ENCODE measurements around the gene GCHFR.

Gene GCHFR

DNA sequence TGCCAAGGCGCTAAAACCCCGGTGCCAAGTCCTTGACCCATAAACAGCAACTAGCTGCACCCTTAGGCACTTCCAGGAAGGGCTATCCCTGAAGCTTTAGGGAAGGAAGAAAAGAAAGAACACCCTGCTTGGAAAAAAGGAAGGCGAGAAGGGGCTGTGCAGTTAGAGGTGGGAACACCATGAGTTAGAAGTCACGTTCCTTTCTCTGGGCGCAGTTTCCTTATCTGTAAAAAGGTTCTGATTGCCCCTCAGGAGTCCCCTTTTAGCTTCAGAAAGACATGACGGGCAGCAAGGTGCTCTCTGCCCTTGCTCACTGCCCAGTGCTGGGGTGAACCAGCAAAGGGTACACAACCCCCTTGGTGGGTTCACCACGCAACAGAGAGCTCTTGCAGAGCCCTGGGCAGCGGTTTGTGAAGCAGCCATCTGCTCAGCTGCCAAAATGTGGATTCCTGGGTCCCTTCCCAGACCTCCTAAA lies 798 bp downstream of the GCHFR start:
- TF ChIP-seq, protein P1, sequence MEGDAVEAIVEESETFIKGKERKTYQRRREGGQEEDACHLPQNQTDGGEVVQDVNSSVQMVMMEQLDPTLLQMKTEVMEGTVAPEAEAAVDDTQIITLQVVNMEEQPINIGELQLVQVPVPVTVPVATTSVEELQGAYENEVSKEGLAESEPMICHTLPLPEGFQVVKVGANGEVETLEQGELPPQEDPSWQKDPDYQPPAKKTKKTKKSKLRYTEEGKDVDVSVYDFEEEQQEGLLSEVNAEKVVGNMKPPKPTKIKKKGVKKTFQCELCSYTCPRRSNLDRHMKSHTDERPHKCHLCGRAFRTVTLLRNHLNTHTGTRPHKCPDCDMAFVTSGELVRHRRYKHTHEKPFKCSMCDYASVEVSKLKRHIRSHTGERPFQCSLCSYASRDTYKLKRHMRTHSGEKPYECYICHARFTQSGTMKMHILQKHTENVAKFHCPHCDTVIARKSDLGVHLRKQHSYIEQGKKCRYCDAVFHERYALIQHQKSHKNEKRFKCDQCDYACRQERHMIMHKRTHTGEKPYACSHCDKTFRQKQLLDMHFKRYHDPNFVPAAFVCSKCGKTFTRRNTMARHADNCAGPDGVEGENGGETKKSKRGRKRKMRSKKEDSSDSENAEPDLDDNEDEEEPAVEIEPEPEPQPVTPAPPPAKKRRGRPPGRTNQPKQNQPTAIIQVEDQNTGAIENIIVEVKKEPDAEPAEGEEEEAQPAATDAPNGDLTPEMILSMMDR (IDR thresholded peaks at IDR 0.05; ENCODE audit: insufficient read depth, low read length, poor library complexity, severe bottlenecking): no peak
- H3K4me3 ChIP-seq (replicated peaks; ENCODE audit: low read depth, low read length): peak overlapping the region; percentile 69
- H3K27me3 ChIP-seq (replicated peaks; ENCODE audit: control insufficient read depth, insufficient read depth, low read length): no peaks in the 10 kb centered on the region
- no peak for DNase-seq (ENCODE audit: extremely low read depth, insufficient read length)
- peaks cover 7% of the 10 kb centered on the region for H3K36me3 ChIP-seq (ENCODE audit: control insufficient read depth, insufficient read depth, low read length)

DNA sequence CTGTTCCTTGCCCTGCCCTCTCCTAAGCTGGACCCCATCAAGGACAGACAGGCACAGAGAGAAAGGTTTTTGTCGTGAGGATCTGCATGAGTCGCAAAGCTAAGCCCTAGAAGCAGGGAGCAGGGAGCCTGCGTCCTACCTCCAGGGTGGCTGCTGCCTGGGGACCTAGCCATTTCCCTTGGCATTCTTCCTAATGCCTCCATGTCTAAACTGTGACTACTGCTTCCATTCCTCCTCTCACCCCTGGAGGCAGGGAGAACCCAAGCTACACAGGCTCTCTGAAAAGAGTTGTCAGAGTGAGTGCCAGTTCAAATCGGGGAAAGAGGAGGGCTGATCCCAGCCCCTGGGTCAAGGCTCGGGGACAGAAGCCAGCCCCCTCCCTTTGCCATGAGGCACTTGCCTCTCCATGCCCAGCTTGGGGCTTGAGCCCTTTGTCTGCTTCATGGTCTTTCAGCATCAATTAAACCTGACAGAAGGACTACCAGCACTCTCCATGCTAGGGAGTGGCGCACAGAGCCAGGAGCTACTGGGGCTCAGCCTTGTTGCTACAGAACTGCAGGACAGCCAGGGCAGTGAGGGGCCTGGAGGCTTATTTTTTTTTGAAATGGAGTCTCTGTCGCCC lies 2.4 kb downstream of the GCHFR start:
- Histone ChIP-seq H3K27me3 (replicated peaks; ENCODE audit: control insufficient read depth, insufficient read depth, low read length) (no peaks in the 10 kb centered on the region), H3K4me3 (replicated peaks; ENCODE audit: low read depth, low read length) (no peak overlapping the region), H3K36me3 (ENCODE audit: control insufficient read depth, insufficient read depth, low read length) (peaks cover 7% of the 10 kb centered on the region)
- no peak for DNase-seq (ENCODE audit: extremely low read depth, insufficient read length)
- TF ChIP-seq, protein P1 (IDR thresholded peaks at IDR 0.05; ENCODE audit: insufficient read depth, low read length, poor library complexity, severe bottlenecking): no peak

DNA sequence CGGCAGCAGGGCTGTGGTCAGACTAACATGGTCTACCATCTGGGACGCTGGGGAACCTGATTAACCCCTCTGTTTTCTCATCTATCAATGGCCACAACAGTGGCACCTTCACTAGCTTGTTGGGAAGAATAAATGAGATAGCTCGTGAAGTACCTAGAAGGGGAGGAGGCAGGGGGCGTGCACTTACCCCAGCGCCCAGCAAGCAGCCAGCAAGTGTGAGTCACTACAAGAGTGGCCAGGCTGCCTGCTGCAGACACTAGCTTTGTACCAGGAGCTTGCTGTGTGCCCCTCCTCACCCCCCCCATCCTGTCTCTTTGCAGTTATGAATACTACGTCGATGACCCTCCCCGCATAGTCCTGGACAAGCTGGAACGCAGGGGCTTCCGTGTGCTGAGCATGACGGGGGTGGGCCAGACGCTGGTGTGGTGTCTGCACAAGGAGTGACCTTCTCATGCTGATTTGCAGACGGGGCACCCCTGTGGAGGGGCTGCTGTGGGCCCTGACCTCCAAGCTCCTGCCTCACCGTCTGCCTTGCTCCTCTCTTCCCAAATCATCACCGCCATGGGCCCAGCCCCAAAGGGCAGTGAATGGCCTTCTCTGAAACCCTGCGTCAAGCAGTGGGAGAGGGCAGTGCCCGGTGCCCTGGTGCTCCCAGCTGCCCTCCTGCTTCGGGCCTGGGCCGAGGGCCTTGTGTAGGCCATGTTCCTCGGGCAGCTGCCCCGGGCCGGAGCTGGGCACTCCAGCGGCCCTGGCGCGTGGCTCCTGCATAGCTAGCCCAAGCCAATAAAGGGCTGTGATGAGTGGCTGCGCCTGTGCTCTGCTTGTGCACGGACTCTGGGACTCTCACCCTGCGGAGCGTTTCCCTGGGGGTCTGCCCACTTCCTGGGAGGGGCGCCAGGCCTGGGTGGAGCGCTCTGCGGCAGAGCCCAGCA lies 3.3 kb downstream of the GCHFR start:
- no peak overlapping the region for H3K4me3 ChIP-seq (replicated peaks; ENCODE audit: low read depth, low read length)
- TF ChIP-seq, protein P1 (IDR thresholded peaks at IDR 0.05; ENCODE audit: insufficient read depth, low read length, poor library complexity, severe bottlenecking): no peak
- H3K27me3 ChIP-seq (replicated peaks; ENCODE audit: control insufficient read depth, insufficient read depth, low read length): no peaks in the 10 kb centered on the region
- no peak for DNase-seq (ENCODE audit: extremely low read depth, insufficient read length)
- peaks cover 7% of the 10 kb centered on the region for H3K36me3 ChIP-seq (ENCODE audit: control insufficient read depth, insufficient read depth, low read length)

DNA sequence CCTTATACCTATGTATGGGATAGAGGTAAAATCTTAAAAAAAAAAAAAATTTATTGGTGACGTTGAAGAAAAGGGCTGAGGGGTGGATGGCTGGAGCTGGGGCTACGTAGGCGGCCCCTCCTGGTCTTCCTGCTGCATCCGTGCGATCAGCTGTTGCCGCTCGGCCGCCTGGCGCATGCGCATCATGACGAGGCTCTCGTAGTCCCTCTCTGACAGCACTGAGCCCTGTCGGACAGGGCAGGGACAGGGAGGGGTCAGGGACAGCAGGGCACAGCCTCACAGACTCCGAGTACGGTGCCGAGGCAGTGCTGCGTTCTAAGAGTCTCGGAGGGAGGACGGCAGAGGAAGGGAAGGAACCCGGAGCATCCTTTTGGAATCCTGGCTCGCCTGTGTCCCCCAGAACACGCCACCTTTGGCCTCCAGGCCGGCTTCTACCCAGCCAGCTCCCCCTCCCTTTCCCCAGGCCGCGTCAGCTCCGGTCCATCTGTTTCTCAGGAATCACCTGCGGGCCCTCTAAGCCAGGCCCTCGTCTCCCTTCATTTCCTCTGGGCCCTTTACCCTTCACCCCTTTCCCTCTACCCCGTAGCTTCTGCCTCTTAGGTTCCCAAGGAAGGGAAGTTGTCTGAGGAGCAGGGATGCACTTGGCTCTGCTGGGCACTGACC lies 4.1 kb downstream of the GCHFR start:
- Histone ChIP-seq H3K36me3 (ENCODE audit: control insufficient read depth, insufficient read depth, low read length) (peaks cover 9% of the 10 kb centered on the region), H3K4me3 (replicated peaks; ENCODE audit: low read depth, low read length) (no peak overlapping the region), H3K27me3 (replicated peaks; ENCODE audit: control insufficient read depth, insufficient read depth, low read length) (no peaks in the 10 kb centered on the region)
- no peak for DNase-seq (ENCODE audit: extremely low read depth, insufficient read length)
- TF ChIP-seq, protein P1 (IDR thresholded peaks at IDR 0.05; ENCODE audit: insufficient read depth, low read length, poor library complexity, severe bottlenecking): no peak

DNA sequence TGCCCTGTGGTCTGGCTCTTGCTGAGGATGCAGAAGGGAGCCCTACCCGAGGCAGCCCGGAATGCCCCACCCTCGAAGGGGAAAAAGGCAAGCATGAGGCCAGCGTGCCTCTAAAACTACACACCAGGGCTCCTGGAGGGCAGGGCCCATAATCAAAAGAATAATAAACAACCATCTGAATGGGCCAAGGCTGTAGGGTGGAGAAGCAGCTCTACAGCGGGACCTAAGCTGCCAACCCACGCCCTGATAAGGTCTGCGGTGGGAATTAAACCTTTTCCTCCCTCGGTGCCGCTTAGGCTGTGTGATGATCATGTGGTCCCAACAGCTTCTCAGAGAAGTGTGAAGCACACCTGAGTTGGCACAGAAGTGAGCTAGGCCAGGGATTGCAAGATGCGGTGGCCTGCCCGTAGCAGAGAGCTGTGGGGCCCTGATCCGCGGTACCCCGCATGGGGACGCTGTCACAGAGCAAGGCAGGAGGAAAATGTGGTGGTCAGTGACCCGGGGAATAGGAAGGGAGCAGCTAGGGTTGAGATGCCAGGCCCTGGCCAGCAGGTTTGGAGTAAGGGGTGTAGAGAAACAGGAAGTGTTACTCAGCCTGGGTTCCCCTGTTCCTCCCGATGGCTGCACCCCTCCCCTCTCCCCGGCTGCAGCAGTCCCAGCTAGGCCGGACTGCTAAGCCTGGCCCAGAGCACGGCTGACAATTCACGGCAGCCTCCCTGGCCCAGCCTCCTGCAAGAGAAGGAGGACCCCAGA lies 4.8 kb downstream of the GCHFR start:
- TF ChIP-seq, protein P1 (IDR thresholded peaks at IDR 0.05; ENCODE audit: insufficient read depth, low read length, poor library complexity, severe bottlenecking): peak; percentile 5
- Histone ChIP-seq H3K27me3 (replicated peaks; ENCODE audit: control insufficient read depth, insufficient read depth, low read length) (no peaks in the 10 kb centered on the region), H3K4me3 (replicated peaks; ENCODE audit: low read depth, low read length) (no peak overlapping the region), H3K36me3 (ENCODE audit: control insufficient read depth, insufficient read depth, low read length) (peaks cover 9% of the 10 kb centered on the region)
- DNase-seq (ENCODE audit: extremely low read depth, insufficient read length): peak; percentile 56
